ENCODE results near the gene G2E3. TPM values are rescaled to one million over a fixed set of nuclear protein-coding genes. Genes with fewer than 3 reads are reported as not detected.

The G2E3 gene
- total and polyA plus RNA-seq, 4 experiments from 2014 or later, result 9.7 to 32.0 (median 22.4) TPM

DNA sequence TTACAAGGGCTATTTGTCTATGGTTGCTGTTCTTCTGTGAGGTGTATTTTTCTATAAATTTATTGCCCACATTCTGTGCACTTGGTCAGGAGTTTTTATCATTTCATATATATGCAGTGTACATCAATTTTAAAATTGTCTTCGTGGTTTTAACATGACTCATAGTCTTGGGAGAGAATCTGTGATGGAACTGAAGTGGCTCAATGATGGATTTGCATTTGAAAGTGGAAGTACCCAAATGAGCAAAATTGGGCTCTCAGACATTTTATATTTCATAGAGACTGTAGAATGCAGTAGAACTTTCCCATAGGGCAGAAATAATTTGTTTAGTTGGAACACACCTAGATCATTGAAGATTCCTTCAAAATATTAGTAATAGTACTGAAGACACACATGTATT is 61.2 kb downstream of the G2E3 start:
- H3K36me3 ChIP-seq (ENCODE audit: insufficient read depth, low read length), result peaks cover 5% of the 10 kb centered on the region
- Mint-ChIP-seq H3K27ac (peak overlapping the region in 5 of 7 donors; percentile 29 to 97 (median 52)), H3K4me1 (peaks cover 19 to 41% (median 30%) of the 10 kb centered on the region in 4 donors), H3K27me3 (no peaks in the 10 kb centered on the region), H3K36me3 (peaks cover 5 to 22% of the 10 kb centered on the region in 2 donors), H3K9me3 (no peaks in the 10 kb centered on the region), H3K4me3 (peak overlapping the region in 7 of 8 donors; percentile 5 to 74 (median 55))
- H3K4me3 ChIP-seq (ENCODE audit: low read length in 2 of 2), result no peak overlapping the region
- intact Hi-C loops (cut with micrococcal nuclease), result loop anchor here (5.0 to 10.0 kb wide), 2 partner anchors 942 to 1455 kb away; partner anchors contain the start of genes ARHGAP5 and NUBPL
- no peaks in the 10 kb centered on the region for H3K27me3 ChIP-seq (ENCODE audit: insufficient read depth, low read length)
- CTCF ChIA-PET (ENCODE audit: partially characterized antibody), result no interaction called here
- POLR2A ChIA-PET (ENCODE audit: partially characterized antibody), result no interaction called here
- H3K27ac ChIP-seq (ENCODE audit: low read depth, low read length), result no peak overlapping the region
- no peak for DNase-seq
- H3K4me1 ChIP-seq (ENCODE audit: insufficient read depth, low read length), result peaks cover 34% of the 10 kb centered on the region
- H3K9me3 ChIP-seq (ENCODE audit: control insufficient read depth in 1 of 2, low read length in 2 of 2), result no peaks in the 10 kb centered on the region

GRCh38 chr14:30621354-30621939 is 62.5 kb downstream of the G2E3 start:
- H3K27ac ChIP-seq (ENCODE audit: low read depth, low read length), result peak overlapping the region; percentile 81
- peaks cover 45% of the 10 kb centered on the region for H3K4me1 ChIP-seq (ENCODE audit: insufficient read depth, low read length)
- Mint-ChIP-seq H3K9me3 (no peaks in the 10 kb centered on the region), H3K4me3 (peak overlapping the region; percentile 93 to 99 (median 96)), H3K4me1 (peaks cover 22 to 49% (median 34%) of the 10 kb centered on the region in 4 donors), H3K27me3 (no peaks in the 10 kb centered on the region), H3K27ac (peak overlapping the region; percentile 96 to 99 (median 97)), H3K36me3 (peaks cover 0 to 15% of the 10 kb centered on the region in 2 donors)
- peak overlapping the region; percentile 74 to 97 for H3K4me3 ChIP-seq (ENCODE audit: low read length in 2 of 2)
- intact Hi-C loops (cut with micrococcal nuclease), result loop anchor here (1.0 to 10.0 kb wide), 3 partner anchors 405 to 1453 kb away; partner anchors contain the start of genes ARHGAP5, NUBPL and STRN3
- H3K27me3 ChIP-seq (ENCODE audit: insufficient read depth, low read length), result no peaks in the 10 kb centered on the region
- POLR2A ChIA-PET (ENCODE audit: partially characterized antibody), result interaction anchor here (0.6 to 3.3 kb wide), 15 partner anchors 9 to 1582 kb away, joined by 3 to 24 read pairs (median 6); partner anchors contain the start of genes AP4S1, G2E3, HEATR5A and HECTD1
- CTCF ChIA-PET (ENCODE audit: partially characterized antibody), result interaction anchor here (1.4 kb wide), 3 partner anchors 12 to 461 kb away, joined by 3 to 5 read pairs (median 3); no protein-coding TSS in a partner anchor
- DNase-seq, result peak in 4 of 5 donors; percentile 6 to 42 (median 24)
- H3K36me3 ChIP-seq (ENCODE audit: insufficient read depth, low read length), result peaks cover 5% of the 10 kb centered on the region
- no peaks in the 10 kb centered on the region for H3K9me3 ChIP-seq (ENCODE audit: control insufficient read depth in 1 of 2, low read length in 2 of 2)

GRCh38 chr14:30621940-30622830 is 63.2 kb downstream of the G2E3 start, which contains the start of gene SCFD1:
Gene SCFD1 (plus strand): TSS chr14:30622319. CDS start chr14:30622339, 20 bp downstream.
- Histone ChIP-seq H3K4me3 (ENCODE audit: low read length in 2 of 2) (peak within 1 kb of the TSS; percentile 74 to 97), H3K4me1 (ENCODE audit: insufficient read depth, low read length) (peaks cover 52% of the 10 kb centered on the region), H3K36me3 (ENCODE audit: insufficient read depth, low read length) (peaks cover 2% of the 10 kb centered on the region), H3K27ac (ENCODE audit: low read depth, low read length) (peak within 1 kb of the TSS; percentile 81), H3K9me3 (ENCODE audit: control insufficient read depth in 1 of 2, low read length in 2 of 2) (no peaks in the 10 kb centered on the region), H3K27me3 (ENCODE audit: insufficient read depth, low read length) (no peaks in the 10 kb centered on the region)
- ChIA-PET POLR2A (ENCODE audit: partially characterized antibody) (interaction anchor here (0.6 to 3.3 kb wide), 17 partner anchors 8 to 1581 kb away, joined by 3 to 24 read pairs (median 5); partner anchors contain the start of genes AP4S1, G2E3, HEATR5A and HECTD1), CTCF (ENCODE audit: partially characterized antibody) (interaction anchor here (0.7 to 1.4 kb wide), 8 partner anchors 10 to 830 kb away, joined by 3 to 7 read pairs (median 3); partner anchors contain the start of gene G2E3)
- Mint-ChIP-seq H3K27me3 (no peaks in the 10 kb centered on the region), H3K4me3 (peak within 1 kb of the TSS; percentile 93 to 99 (median 96)), H3K36me3 (peaks cover 0 to 19% of the 10 kb centered on the region in 2 donors), H3K27ac (peak within 1 kb of the TSS; percentile 96 to 99 (median 97)), H3K4me1 (peaks cover 26 to 53% (median 40%) of the 10 kb centered on the region in 4 donors), H3K9me3 (no peaks in the 10 kb centered on the region)
- peak; percentile 88 to 93 (median 90) for DNase-seq
- intact Hi-C loops (cut with micrococcal nuclease), result loop anchor here (1.0 to 10.0 kb wide), 5 partner anchors 63 to 1453 kb away; partner anchors contain the start of genes ARHGAP5, G2E3, HECTD1 and NUBPL

GRCh38 chr14:30623412-30624131 is 64.6 kb downstream of the G2E3 start:
- Histone ChIP-seq H3K36me3 (ENCODE audit: insufficient read depth, low read length) (no peaks in the 10 kb centered on the region), H3K9me3 (ENCODE audit: control insufficient read depth in 1 of 2, low read length in 2 of 2) (no peaks in the 10 kb centered on the region), H3K27ac (ENCODE audit: low read depth, low read length) (no peak overlapping the region), H3K27me3 (ENCODE audit: insufficient read depth, low read length) (no peaks in the 10 kb centered on the region), H3K4me3 (ENCODE audit: low read length in 2 of 2) (peak overlapping the region in 1 of 2 donors; percentile 97), H3K4me1 (ENCODE audit: insufficient read depth, low read length) (peaks cover 52% of the 10 kb centered on the region)
- no peaks in the 10 kb centered on the region for H3K9me3 Mint-ChIP-seq
- peaks cover 4 to 25% of the 10 kb centered on the region in 2 donors for H3K36me3 Mint-ChIP-seq
- H3K27ac Mint-ChIP-seq, result peak overlapping the region in 4 of 7 donors; percentile 15 to 72 (median 60)
- ChIA-PET POLR2A (ENCODE audit: partially characterized antibody) (interaction anchor here (1.1 to 3.3 kb wide), 5 partner anchors 22 to 796 kb away, joined by 3 to 24 read pairs (median 13); partner anchors contain the start of genes AP4S1, G2E3, HEATR5A and HECTD1), CTCF (ENCODE audit: partially characterized antibody) (interaction anchor here (0.7 to 1.2 kb wide), 4 partner anchors 12 to 828 kb away, joined by 3 to 4 read pairs (median 3); partner anchors contain the start of gene G2E3)
- no peak for DNase-seq
- no peaks in the 10 kb centered on the region for H3K27me3 Mint-ChIP-seq
- H3K4me3 Mint-ChIP-seq, result peak overlapping the region in 7 of 8 donors; percentile 69 to 99 (median 96)
- intact Hi-C loops (cut with micrococcal nuclease), result loop anchor here (5.0 to 10.0 kb wide), 2 partner anchors 939 to 1451 kb away; partner anchors contain the start of genes ARHGAP5 and NUBPL
- peaks cover 36 to 67% (median 49%) of the 10 kb centered on the region in 4 donors for H3K4me1 Mint-ChIP-seq

DNA sequence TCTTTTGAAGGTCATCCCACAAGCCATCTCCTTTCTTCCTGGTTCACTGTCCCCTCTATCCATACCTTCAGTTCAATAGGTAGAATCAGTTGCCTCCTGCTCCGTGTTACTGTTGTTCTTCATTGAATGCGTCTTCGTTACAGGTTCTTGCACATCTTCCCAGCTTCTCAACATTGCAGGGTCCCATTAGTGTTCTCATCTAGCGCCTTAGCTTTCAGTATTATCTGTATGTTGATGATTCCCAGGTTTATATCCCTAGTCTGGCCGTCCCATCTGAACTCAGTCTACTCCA is 65.1 kb downstream of the G2E3 start:
- peaks cover 39 to 67% (median 52%) of the 10 kb centered on the region in 4 donors for H3K4me1 Mint-ChIP-seq
- H3K4me3 ChIP-seq (ENCODE audit: low read length in 2 of 2), result no peak overlapping the region
- CTCF ChIA-PET (ENCODE audit: partially characterized antibody), result no interaction called here

GRCh38 chr14:30625533-30625932 is 66.6 kb downstream of the G2E3 start:
- peaks cover 4 to 28% of the 10 kb centered on the region in 2 donors for H3K36me3 Mint-ChIP-seq
- CTCF ChIA-PET (ENCODE audit: partially characterized antibody), result interaction anchor here (1.9 kb wide), 1 partner anchor 31 kb away, joined by 4 read pairs; no protein-coding TSS in a partner anchor
- POLR2A ChIA-PET (ENCODE audit: partially characterized antibody), result no interaction called here
- H3K27me3 Mint-ChIP-seq, result no peaks in the 10 kb centered on the region
- DNase-seq, result no peak
- intact Hi-C loops (cut with micrococcal nuclease), result loop anchor here (10.0 kb wide), 1 partner anchor 1449 kb away; the partner anchor contains the start of gene ARHGAP5
- H3K4me1 ChIP-seq (ENCODE audit: insufficient read depth, low read length), result peaks cover 52% of the 10 kb centered on the region
- no peaks in the 10 kb centered on the region for H3K27me3 ChIP-seq (ENCODE audit: insufficient read depth, low read length)
- no peaks in the 10 kb centered on the region for H3K9me3 Mint-ChIP-seq
- H3K4me3 Mint-ChIP-seq, result no peak overlapping the region
- peaks cover under 1% of the 10 kb centered on the region for H3K36me3 ChIP-seq (ENCODE audit: insufficient read depth, low read length)
- peaks cover 37 to 63% (median 48%) of the 10 kb centered on the region in 4 donors for H3K4me1 Mint-ChIP-seq
- no peak overlapping the region for H3K4me3 ChIP-seq (ENCODE audit: low read length in 2 of 2)
- no peaks in the 10 kb centered on the region for H3K9me3 ChIP-seq (ENCODE audit: control insufficient read depth in 1 of 2, low read length in 2 of 2)
- no peak overlapping the region for H3K27ac ChIP-seq (ENCODE audit: low read depth, low read length)
- H3K27ac Mint-ChIP-seq, result no peak overlapping the region

More for the DNA sequence above, 65.1 kb downstream of the G2E3 start:
- H3K27me3 Mint-ChIP-seq, result no peaks in the 10 kb centered on the region
- peak overlapping the region in 4 of 7 donors; percentile 14 to 72 (median 54) for H3K27ac Mint-ChIP-seq
- no peaks in the 10 kb centered on the region for H3K9me3 Mint-ChIP-seq
- no peaks in the 10 kb centered on the region for H3K36me3 ChIP-seq (ENCODE audit: insufficient read depth, low read length)
- no peak for DNase-seq
- peaks cover 4 to 25% of the 10 kb centered on the region in 2 donors for H3K36me3 Mint-ChIP-seq
- H3K27ac ChIP-seq (ENCODE audit: low read depth, low read length), result no peak overlapping the region
- POLR2A ChIA-PET (ENCODE audit: partially characterized antibody), result interaction anchor here (3.3 kb wide), 1 partner anchor 65 kb away, joined by 24 read pairs; the partner anchor contains the start of gene G2E3
- peak overlapping the region; percentile 11 to 69 (median 60) for H3K4me3 Mint-ChIP-seq
- peaks cover 52% of the 10 kb centered on the region for H3K4me1 ChIP-seq (ENCODE audit: insufficient read depth, low read length)
- no peaks in the 10 kb centered on the region for H3K27me3 ChIP-seq (ENCODE audit: insufficient read depth, low read length)
- H3K9me3 ChIP-seq (ENCODE audit: control insufficient read depth in 1 of 2, low read length in 2 of 2), result no peaks in the 10 kb centered on the region
- intact Hi-C loops (cut with micrococcal nuclease), result loop anchor here (5.0 to 10.0 kb wide), 2 partner anchors 938 to 1451 kb away; partner anchors contain the start of genes ARHGAP5 and NUBPL

Measured in CD4-positive, alpha-beta memory T cell (primary cell).